Measurements from ENCODE around the gene KRT20. TPM values are rescaled to one million over a fixed set of nuclear protein-coding genes. Genes with fewer than 3 reads are reported as not detected.

The KRT20 gene
- total and polyA plus RNA-seq, 12 donors: 0.23 to 0.64 (median 0.39) TPM; not detected in 8

- Histone ChIP-seq H3K36me3 (replicated peaks in 1 of 2) (no peaks in the 10 kb centered on the region), H3K9me3 (replicated peaks in 1 of 3) (no peaks in the 10 kb centered on the region), H3K27ac (no peak overlapping the region), H3K4me1 (replicated peaks in 1 of 2) (no peaks in the 10 kb centered on the region), H3K4me3 (no peak overlapping the region), H3K27me3 (peaks cover 15% of the 10 kb centered on the region)
- no peak for DNase-seq
- TF ChIP-seq POLR2A (IDR thresholded peaks at IDR 0.05) (no peak), CTCF (IDR thresholded peaks at IDR 0.05) (no peak)
- intact Hi-C loops (cut with DNase I): no loop called here
- WGBS, 4 donors: 63 to 81% (median 79%) methylated on average over 3 of the region's 3 CpGs
These were observed 1.0 kb upstream of the KRT20 start for GRCh38 chr17:40886090-40886489.

GRCh38 chr17:40883626-40884334 lies 1.3 kb downstream of the KRT20 start:
- 81 to 91% (median 88%) methylated on average over 7 of the region's 7 CpGs for WGBS, 4 donors
- no peaks in the 10 kb centered on the region for H3K4me1 ChIP-seq (replicated peaks in 1 of 2)
- TF ChIP-seq POLR2A (IDR thresholded peaks at IDR 0.05) (no peak), CTCF (IDR thresholded peaks at IDR 0.05) (no peak)
- H3K36me3 ChIP-seq (replicated peaks in 1 of 2): no peaks in the 10 kb centered on the region
- peaks cover 8% of the 10 kb centered on the region for H3K27me3 ChIP-seq
- DNase-seq: no peak
- H3K4me3 ChIP-seq: no peak overlapping the region
- no peaks in the 10 kb centered on the region for H3K9me3 ChIP-seq (replicated peaks in 1 of 3)
- H3K27ac ChIP-seq: no peak overlapping the region
- intact Hi-C loops (cut with DNase I): no loop called here

- Histone ChIP-seq H3K9me3 (replicated peaks in 1 of 3) (no peaks in the 10 kb centered on the region), H3K4me3 (no peak overlapping the region), H3K27ac (no peak overlapping the region), H3K27me3 (peaks cover under 1% of the 10 kb centered on the region), H3K4me1 (replicated peaks in 1 of 2) (no peaks in the 10 kb centered on the region), H3K36me3 (replicated peaks in 1 of 2) (no peaks in the 10 kb centered on the region)
- TF ChIP-seq POLR2A (IDR thresholded peaks at IDR 0.05): no peak
- TF ChIP-seq CTCF (IDR thresholded peaks at IDR 0.05): no peak
- WGBS, 4 donors: 58 to 81% (median 68%) methylated on average over 1 of the region's 1 CpG
- no peak for DNase-seq
- intact Hi-C loops (cut with DNase I): no loop called here
These were observed 2.0 kb downstream of the KRT20 start for GRCh38 chr17:40883031-40883430.

- H3K9me3 ChIP-seq (replicated peaks in 1 of 3): no peaks in the 10 kb centered on the region
- no peaks in the 10 kb centered on the region for H3K27me3 ChIP-seq
- H3K27ac ChIP-seq: no peak overlapping the region
- no peak for TF ChIP-seq POLR2A (IDR thresholded peaks at IDR 0.05)
- TF ChIP-seq CTCF (IDR thresholded peaks at IDR 0.05): no peak
- H3K36me3 ChIP-seq (replicated peaks in 1 of 2): no peaks in the 10 kb centered on the region
- no peaks in the 10 kb centered on the region for H3K4me1 ChIP-seq (replicated peaks in 1 of 2)
- no peak overlapping the region for H3K4me3 ChIP-seq
- DNase-seq: no peak
- intact Hi-C loops (cut with DNase I): no loop called here
- 78 to 100% (median 83%) methylated on average over 1 of the region's 1 CpG; no CpG with 5 or more reads in 1 of the 4 donors for WGBS, 4 donors
These were observed 6.0 kb downstream of the KRT20 start for GRCh38 chr17:40879026-40879425.
